ENCODE data around the gene P3H1. TPM values are rescaled to one million over a fixed set of nuclear protein-coding genes. Genes with fewer than 3 reads are reported as not detected.
"Not testable (repeated sequence)": the region's sequence is repeated elsewhere in the genome, so short reads cannot be mapped to it uniquely, and the experiment has no call there.

Gene P3H1, protein sequence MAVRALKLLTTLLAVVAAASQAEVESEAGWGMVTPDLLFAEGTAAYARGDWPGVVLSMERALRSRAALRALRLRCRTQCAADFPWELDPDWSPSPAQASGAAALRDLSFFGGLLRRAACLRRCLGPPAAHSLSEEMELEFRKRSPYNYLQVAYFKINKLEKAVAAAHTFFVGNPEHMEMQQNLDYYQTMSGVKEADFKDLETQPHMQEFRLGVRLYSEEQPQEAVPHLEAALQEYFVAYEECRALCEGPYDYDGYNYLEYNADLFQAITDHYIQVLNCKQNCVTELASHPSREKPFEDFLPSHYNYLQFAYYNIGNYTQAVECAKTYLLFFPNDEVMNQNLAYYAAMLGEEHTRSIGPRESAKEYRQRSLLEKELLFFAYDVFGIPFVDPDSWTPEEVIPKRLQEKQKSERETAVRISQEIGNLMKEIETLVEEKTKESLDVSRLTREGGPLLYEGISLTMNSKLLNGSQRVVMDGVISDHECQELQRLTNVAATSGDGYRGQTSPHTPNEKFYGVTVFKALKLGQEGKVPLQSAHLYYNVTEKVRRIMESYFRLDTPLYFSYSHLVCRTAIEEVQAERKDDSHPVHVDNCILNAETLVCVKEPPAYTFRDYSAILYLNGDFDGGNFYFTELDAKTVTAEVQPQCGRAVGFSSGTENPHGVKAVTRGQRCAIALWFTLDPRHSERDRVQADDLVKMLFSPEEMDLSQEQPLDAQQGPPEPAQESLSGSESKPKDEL
- total RNA-seq (ENCODE audit: insufficient read depth, low replicate concordance): 160 TPM

DNA sequence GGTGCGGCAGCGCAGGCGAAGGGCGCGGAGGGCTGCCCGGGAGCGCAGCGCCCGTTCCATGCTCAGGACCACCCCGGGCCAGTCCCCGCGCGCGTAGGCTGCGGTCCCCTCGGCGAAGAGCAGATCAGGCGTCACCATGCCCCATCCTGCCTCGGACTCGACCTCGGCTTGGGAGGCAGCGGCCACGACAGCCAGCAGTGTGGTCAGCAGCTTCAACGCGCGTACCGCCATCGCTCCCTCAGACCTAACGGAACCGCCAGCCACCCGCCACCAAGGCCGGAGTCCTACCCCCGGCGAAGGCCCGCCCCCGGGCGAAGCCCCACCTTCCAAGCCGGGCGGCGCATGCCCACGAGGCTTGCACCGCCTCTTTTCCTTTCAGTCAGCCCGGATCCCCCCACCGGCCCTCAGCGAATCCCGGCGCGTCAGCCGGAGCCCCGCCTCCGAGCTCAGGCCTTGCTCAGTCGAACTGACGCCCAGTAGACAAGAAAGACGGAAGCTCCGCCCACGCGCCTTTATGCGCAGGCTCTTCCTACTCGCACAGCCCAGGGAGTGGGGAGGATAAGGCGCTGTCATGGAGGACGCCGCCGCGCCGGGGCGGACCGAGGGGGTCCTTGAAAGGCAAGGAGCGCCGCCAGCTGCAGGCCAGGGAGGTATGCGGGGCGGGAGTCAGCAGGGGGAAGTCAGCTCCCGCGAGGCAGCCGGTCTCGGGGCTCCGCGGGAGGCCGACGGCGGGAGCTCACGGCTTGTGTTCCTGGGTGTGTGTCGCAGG lies at the start of gene P3H1, which contains the start of gene C1orf50:
Gene P3H1 (minus strand): TSS at position 288 of the 769 bp plus-strand sequence. CDS start 57 bp downstream, at position 231.
Gene C1orf50 (plus strand): TSS at position 509 of the 769 bp plus-strand sequence. CDS start 63 bp downstream, at position 572.
- DNase-seq (ENCODE audit: low spot score): peak; percentile 100

DNA sequence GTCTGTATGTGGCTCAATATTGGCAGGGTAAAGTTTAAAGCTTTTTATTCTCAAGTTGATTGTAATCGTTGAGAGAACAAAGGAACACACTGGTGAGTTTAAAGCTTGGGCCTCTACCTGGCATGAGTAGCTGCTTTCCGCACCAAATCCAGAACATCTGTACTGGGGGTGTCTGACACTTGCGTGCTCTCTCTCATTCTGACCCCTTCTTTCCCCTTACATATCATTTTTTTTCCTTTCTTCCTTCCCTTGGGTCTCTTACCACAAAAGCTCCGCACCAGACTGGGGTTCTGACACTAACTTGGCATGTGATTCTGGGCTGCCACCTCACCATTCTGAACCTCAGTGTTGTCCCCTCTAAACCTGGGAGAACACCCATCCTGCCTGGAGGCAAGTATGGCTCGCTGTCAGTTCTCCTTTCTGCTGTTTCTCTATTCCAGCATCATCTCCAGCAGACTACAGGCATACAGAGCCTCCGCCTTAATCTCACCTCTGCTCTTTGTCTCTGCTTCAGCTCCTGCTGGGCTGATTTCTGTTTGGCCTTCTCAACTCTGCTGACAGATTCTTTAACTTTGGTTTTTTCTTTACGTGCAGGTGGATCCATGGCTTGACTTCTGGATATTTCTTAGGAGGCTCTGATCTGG lies 49.2 kb upstream of the P3H1 start:
- peak; percentile 49 for DNase-seq (ENCODE audit: low spot score)

DNA sequence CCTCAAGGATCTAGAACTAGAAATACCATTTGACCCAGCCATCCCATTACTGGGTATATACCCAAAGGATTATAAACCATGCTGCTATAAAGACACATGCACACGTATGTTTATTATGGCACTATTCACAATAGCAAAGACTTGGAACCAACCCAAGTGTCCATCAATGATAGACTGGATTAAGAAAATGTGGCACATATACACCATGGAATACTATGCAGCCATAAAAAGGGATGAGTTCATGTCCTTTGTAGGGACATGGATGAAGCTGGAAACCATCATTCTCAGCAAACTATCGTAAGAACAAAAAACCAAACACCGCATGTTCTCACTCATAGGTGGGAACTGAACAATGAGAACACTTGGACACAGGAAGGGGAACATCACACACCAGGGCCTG lies 48.0 kb upstream of the P3H1 start:
- DNase-seq (ENCODE audit: low spot score): not testable (repeated sequence)

DNA sequence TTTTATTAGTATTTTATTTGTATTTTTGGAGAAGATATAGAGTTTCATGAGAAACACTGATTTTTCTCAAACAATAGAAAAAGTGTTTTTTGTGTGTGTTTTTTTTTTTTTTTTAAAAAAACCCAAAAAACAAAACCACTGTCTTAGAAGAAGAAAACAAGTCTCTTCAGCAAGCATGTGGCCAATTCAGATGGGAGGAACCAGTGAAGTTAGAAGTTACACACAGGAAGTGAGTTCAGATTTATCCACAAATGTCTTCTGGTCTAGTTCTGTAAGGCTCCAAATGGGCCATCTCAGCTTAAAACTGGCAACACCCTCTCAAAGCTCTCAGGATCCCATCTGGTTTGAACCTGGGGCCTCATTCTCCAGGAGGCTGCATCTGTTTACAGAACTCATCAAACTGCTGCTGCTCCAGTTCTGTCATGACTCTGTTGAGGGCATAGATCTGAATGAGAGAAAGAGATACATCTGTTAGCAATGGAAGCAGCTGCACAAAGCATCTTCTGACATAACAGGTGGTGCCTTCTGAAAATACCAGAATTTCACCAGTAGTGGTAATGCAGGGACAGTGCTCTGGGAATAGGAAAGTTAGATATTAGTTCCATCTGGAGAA lies 40.3 kb upstream of the P3H1 start:
- no peak for DNase-seq (ENCODE audit: low spot score)

DNA sequence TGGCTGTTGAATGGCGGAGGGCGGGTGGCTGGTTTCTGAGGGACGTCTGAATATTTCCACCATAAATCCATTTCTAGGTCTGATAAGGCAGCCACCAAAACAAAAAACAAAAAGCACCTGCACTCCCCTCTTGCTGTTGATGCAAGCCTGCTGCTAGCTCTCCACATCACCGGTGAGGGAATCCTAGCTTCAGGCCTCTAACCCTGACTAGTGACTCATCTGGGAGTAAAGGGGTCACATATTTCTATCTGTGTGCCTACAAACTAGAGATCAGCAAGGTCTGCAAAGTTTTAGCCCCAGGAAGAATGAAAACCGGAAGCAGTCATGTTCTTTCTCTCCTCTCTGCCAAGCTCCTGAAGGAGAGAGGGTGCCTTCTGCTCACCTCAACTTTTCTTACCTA lies 39.8 kb upstream of the P3H1 start:
- DNase-seq (ENCODE audit: low spot score): no peak

DNA sequence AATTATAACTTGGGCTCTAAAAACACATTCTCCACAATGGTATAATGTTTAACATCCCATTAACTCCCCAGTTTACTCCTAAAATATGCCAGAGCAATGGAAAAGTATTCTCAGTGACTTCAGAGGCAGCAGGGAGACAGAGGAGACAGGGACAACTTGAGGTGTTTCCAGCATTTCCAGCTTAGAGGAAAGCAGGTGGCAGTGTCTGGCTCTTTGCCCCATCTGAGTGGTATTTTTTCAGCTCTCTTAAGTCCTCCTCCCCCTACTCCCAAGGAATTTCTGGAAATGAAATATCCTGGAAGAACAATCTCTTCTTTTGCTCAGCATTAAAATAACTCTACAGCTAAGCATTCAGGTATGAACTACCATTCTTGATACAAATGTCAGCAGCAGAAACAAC lies 39.3 kb upstream of the P3H1 start:
- no peak for DNase-seq (ENCODE audit: low spot score)

DNA sequence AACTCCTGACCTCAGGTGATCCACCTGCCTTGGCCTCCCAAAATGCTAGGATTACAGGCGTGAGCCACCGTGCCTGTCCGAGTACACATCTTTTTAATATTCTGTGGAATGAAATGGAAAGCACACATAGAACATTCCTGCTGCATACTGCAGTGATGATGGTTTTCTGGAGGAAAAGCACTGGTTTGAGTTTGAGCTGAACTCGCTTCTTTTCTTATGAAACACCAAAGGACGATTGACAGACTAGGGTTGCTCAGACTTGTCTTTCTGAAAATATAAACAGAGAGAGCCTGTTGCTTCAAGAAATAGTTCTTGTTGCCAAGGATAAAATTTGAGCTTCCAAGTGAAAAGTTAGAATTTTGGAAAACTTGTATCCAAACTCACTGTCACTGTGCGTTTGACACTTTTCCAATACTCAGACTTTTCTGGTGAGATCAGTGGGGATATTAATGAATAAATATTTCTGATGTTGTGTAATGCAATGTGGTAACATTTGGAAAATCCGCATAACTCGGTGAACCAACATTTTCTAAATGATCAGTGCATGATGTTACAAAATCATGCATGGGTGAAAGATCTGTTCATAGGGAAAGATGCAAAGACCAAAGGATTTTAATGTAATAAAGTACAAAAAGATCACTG lies 35.1 kb upstream of the P3H1 start:
- DNase-seq (ENCODE audit: low spot score): no peak

DNA sequence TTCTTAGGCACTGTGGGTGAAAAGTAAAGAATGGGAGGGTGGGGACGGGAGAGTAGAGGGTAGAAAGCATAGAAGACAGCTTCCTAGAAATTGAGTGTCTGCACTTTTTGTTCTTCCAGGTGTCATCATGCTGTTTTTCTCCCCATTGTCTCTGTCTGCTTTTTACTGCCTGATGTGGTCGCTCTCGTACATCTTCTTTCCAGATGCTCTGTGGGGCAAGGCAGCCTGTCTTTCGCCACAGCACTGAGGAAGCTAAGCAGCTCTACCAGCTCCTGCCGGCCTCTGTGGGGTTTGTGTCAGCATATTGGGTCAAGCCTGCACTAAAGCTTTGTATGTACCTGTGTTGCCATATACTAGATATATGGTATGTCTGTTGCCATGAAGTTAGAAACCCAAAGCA lies 31.2 kb upstream of the P3H1 start:
- DNase-seq (ENCODE audit: low spot score): no peak

DNA sequence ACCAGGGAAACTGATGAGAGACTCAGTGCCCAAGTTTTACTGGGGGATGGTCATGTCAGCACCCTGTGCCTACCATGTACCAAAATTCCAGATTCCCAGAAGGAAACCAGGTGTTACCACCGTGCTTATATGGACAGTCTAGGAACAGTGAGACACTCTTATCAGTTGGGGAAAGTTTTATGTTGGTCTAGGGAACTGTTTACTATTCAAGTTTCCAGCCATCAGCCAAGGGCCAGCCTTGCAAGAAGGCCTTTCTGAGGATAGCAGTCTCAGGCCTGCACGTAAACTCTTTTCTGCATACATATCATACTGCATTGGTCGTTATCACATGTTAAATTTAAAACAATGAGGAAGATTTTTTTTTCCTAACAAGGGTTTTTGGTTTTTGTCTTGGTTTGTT lies 30.6 kb upstream of the P3H1 start:
- DNase-seq (ENCODE audit: low spot score): no peak

DNA sequence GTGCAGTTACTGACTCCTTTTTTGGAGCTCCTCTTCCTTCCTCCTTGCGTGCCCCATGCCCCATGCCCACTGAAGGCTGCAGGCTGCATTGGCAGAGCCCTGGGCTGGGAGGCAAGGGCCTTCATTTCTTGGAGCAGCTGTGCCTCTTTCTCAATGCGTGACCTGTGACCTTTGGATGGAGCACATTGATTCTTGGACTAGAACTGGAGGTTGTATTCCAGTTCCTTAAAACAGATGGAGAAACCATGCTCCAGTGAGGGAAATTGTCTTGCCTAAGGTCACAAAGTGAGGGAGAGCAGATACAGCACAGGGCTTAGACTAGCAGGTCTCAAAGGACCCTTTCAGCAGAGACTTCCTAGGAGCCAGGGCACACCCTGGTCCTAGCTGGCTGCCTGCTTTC lies 27.0 kb upstream of the P3H1 start:
- no peak for DNase-seq (ENCODE audit: low spot score)

DNA sequence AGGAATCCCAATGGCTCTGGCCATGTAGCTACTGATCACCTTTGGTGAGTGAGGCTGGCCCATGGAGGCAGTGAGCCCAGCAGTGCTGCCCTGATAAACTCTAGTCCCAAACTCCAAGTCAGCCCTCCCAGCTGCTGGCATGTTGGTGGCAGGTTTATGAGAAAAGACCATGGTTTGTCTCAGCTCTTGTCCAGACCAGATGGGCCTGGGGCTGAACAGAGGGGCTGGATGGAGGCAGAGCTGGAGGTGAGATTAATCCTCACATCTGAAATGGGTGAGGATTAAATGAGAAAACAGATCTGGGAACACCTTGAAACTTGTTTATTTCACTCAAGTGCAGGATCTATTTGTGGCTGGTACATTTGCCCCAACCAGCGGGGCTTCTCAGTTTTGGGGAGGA lies 21.2 kb upstream of the P3H1 start:
- DNase-seq (ENCODE audit: low spot score): no peak

DNA sequence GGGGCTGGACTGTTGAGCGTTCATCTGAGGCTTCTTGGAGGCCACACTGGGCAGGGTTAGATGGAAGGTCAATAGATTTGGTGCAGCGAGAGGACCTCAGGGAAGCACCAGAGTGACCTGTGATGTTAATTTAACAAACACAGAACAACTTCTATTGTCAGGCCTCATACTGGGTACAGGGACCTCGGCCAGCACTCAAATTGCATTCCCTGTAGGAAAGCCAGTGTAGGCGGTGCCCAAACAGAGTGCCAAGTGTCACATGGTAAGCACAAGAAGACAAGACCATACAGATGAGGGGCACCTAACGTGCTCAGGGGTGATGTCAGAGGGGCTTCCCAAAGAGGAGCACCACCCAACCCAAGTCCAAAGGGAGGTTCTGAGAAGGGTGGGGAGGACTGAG lies 19.3 kb upstream of the P3H1 start:
- no peak for DNase-seq (ENCODE audit: low spot score)

DNA sequence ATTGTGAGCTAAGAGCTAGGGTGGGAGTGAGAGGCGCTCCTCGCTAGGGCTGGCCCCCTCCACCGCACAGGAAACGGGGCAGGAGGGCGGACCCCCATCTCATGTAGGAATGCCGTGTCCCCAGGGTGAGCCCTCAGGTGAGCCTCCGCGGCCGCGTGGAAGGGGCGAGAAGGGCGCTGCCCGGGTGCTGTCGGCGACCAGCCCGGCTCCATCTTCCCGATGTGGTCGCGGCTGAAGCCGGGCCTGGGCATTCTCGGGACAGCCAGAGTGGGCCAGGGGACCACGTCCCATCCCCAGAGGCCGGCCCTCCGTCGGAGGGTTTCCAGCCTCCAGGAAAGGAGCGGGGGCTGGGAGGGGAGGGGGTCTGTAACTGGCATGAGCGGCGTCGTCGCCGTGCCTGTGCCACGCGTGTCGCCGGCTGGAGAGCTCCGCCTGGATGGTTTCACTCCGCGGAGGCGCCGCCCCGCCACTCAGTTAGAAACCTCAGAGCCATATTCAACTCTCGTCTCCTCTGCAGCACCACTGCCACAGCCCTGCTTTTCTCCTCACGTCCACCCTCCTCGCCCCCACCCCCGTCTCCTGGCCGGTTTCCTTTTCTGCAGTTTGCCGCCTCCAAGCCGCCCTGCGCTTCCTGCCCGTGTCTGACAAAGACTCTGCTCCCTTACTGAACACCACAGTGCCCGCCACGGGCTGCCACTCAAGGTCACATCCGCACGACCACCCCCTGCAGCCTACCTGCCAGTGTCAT lies 18.3 kb upstream of the P3H1 start, which contains the start of gene TMEM269:
Gene TMEM269 (plus strand): TSS at position 46 of the 748 bp plus-strand sequence. CDS start 4,903 bp downstream, outside the sequence.
- DNase-seq (ENCODE audit: low spot score): peak; percentile 22

DNA sequence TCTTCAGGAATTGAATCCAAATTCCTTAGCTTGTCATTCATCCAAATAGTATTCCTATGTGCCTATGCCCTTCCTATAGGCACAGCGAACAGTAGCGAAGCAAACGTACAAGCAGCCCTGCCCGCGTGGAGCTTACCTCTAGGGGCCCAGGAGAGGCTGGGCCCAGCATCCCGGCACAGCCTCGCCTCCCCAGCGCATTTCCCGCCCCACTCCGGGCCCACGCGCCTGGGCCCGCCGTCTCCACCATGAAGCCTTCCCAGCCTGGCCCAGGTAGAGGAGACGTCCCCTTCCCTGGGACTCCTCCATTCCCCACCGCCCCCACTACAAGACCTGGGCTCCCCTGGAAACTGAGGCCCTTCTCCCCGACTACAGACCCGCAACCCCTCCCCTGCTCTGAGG lies 17.7 kb upstream of the P3H1 start:
- DNase-seq (ENCODE audit: low spot score): no peak

DNA sequence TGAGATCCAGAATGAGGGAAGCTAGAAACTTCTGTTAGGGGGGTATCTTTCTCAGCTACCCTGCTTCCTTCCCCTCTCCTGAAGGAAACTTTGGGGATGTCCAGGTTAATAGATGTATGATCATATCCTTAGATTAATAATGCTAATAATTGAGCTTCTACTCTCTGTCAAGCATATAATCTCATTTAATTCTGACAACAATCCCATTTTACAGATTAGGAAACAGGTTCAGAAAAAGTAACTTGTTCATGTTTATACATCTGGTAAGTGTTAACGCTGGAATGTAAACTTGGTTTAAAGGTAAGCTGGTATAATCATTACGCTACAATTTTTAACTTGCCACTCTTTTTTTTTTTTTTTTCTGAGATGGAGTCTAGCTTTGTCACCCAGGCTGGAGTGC lies 16.3 kb upstream of the P3H1 start:
- DNase-seq (ENCODE audit: low spot score): no peak

DNA sequence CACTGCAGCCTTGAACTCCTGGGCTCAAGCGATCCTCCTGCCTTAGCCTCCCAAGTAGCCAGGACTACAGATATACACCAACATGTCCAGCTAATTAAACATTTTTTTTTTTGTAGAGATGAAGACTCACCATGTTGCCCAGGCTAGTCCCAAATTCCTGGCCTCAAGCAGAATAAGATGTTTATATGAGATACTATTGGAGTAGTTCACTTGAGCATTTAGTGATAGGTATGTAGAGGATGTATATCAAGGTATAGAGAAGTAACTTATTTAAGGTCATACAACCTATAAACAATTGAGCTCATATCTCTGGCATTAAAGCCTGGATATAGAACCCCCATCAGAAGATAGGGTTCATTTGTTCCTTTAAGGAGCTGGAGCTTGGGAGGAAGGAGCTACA lies 13.3 kb upstream of the P3H1 start:
- DNase-seq (ENCODE audit: low spot score): no peak

DNA sequence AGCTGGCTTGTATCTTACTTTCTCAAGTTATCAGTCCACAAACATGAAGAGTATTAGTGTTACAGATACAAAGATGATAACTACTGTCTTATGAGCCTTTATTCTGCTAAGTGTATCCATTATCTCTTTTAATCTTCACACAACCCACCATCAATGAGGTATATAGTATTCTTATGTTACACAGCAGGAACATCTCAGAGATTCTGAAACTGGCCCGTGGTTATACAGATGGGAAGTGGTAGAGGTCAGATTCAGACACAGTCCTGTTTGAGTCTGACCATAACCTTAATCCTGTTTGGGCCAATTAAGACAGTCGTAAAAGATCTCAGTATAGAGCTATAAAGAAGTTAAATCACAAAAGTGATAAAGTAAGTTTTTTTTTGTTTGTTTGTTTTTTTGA lies 12.9 kb upstream of the P3H1 start:
- no peak for DNase-seq (ENCODE audit: low spot score)

DNA sequence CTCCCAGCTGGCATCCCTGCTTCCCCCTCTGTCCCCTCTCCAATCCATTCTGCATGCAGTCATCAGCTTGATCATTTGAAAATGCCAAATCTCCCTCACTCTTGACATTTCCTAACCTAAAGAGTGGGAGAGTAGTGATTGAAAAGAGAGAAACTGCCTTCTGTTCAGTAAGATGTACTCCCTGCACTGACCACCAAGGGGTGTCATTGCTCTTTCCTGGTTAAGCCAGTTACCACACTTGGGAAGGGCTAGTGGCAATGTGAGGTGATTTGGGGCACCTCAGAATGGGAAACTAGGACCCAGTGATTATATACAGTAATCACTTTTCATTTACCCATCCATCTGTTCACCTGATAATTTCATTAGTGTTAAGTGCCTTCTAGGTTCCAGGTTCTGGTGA lies 11.0 kb upstream of the P3H1 start:
- DNase-seq (ENCODE audit: low spot score): peak; percentile 29

DNA sequence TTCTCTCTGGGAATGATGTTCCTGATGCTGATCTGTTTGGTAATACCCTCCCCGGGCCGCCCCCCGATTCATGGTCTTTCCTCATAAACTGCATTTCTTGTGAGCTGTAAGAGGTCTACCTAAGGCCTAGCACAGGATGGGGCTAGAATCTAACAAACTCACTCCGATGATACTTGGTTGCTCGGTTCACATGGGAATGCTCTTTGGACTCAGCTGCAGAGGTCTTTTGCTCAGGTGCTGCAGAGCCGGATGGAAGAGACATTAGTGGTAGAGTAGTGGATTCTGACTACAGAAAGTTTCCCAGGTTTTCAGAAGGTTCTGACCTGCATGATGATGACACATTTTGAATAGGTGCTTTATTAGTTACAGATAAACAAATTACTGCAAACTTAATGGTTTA lies 9.7 kb upstream of the P3H1 start:
- DNase-seq (ENCODE audit: low spot score): no peak
